NCI-H345 treated with DMSO at 0.1 percent for 48 hours (cell line): ENCODE data around the gene CAMSAP1.
A peak's percentile ranks its signal among the peaks of the same experiment; 100 is the strongest.

ENCODE experiments used
- DNase-seq: peaks from one replicate; lab custom pipeline; 2025; ENCODE audit not compliant: unreplicated experiment; lab: John Stamatoyannopoulos, UW

Gene CAMSAP1

GRCh38 chr9:135815830-135816650, 91.3 kb downstream of the CAMSAP1 start:
- peak; percentile 86 for DNase-seq

GRCh38 chr9:135815413-135815812, 91.9 kb downstream of the CAMSAP1 start:
- no peak for DNase-seq

- DNase-seq, result no peak
Observed at GRCh38 chr9:135814421-135815095, 92.8 kb downstream of the CAMSAP1 start.

- no peak for DNase-seq
Observed at GRCh38 chr9:135813671-135814290, 93.6 kb downstream of the CAMSAP1 start.

- no peak for DNase-seq
Observed at GRCh38 chr9:135812961-135813360, 94.4 kb downstream of the CAMSAP1 start.

GRCh38 chr9:135811801-135812200, 95.5 kb downstream of the CAMSAP1 start:
- peak; percentile 83 for DNase-seq

- DNase-seq, result no peak
Observed at GRCh38 chr9:135810806-135811575, 96.4 kb downstream of the CAMSAP1 start.

GRCh38 chr9:135809166-135809565, 98.2 kb downstream of the CAMSAP1 start:
- DNase-seq, result no peak

- DNase-seq, result no peak
Observed at GRCh38 chr9:135805422-135806022, 101.8 kb downstream of the CAMSAP1 start.

GRCh38 chr9:135804581-135805421, 102.5 kb downstream of the CAMSAP1 start:
- no peak for DNase-seq

GRCh38 chr9:135803441-135803840, 103.9 kb downstream of the CAMSAP1 start:
- no peak for DNase-seq

- DNase-seq, result no peak
Observed at GRCh38 chr9:135802876-135803419, 104.4 kb downstream of the CAMSAP1 start.

GRCh38 chr9:135801070-135801469, 106.3 kb downstream of the CAMSAP1 start:
- DNase-seq, result no peak

GRCh38 chr9:135799261-135799660, 108.1 kb downstream of the CAMSAP1 start:
- no peak for DNase-seq

- no peak for DNase-seq
Observed at GRCh38 chr9:135798263-135798585, 109.1 kb downstream of the CAMSAP1 start.

- DNase-seq, result peak; percentile 5
Observed at GRCh38 chr9:135797507-135798262, 109.7 kb downstream of the CAMSAP1 start.

- no peak for DNase-seq
Observed at GRCh38 chr9:135796784-135797485, 110.4 kb downstream of the CAMSAP1 start.

GRCh38 chr9:135795391-135795790, 112.0 kb downstream of the CAMSAP1 start:
- no peak for DNase-seq
